Measurements from ENCODE around the gene EIF2S3. TPM values are rescaled to one million over a fixed set of nuclear protein-coding genes. Genes with fewer than 3 reads are reported as not detected.

The EIF2S3 gene
- total and polyA plus RNA-seq, 2 of the 13 experiments (the other 11 are each of a cell fraction or from before 2014, with no cell fraction given): 61.0 to 183 TPM

DNA sequence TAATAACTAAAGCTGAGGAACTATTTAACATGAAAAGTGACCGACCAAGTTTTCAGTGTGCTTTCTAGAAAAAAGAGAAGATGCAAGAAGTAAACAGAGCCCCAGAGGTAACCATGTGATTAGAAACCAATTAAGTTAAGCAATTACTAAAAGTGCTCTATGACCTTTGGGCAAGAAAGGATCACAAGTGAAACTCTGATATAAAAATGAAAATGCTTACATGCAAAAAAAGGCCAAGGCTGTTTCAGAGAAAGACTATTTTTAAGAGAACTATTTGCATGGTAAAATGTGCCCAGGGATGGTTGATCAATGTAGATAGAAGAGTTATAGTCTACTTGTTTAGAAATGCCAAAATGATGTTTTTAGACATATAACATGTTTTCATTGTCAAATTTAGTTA lies 49.7 kb upstream of the EIF2S3 start (continued):
- TF ChIP-seq, protein P1, sequence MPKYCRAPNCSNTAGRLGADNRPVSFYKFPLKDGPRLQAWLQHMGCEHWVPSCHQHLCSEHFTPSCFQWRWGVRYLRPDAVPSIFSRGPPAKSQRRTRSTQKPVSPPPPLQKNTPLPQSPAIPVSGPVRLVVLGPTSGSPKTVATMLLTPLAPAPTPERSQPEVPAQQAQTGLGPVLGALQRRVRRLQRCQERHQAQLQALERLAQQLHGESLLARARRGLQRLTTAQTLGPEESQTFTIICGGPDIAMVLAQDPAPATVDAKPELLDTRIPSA (CRISPR knock-in tag; IDR thresholded peaks at IDR 0.05; ENCODE audit: borderline replicate concordance): no peak

GRCh38 chrX:24005867-24006266 lies 48.9 kb upstream of the EIF2S3 start:
- TF ChIP-seq TOPORS (CRISPR knock-in tag; IDR thresholded peaks at IDR 0.05): no peak
- TF ChIP-seq EHMT2 (IDR thresholded peaks at IDR 0.05; ENCODE audit: borderline replicate concordance, low read depth, low read length): no peak
- no peak for TF ChIP-seq KDM4B (CRISPR knock-in tag; IDR thresholded peaks at IDR 0.05)
- no peak for TF ChIP-seq ZFP91 (CRISPR knock-in tag; IDR thresholded peaks at IDR 0.05; ENCODE audit: borderline replicate concordance)
- TF ChIP-seq ZNF883 (CRISPR knock-in tag; IDR thresholded peaks at IDR 0.05; ENCODE audit: not compliant biosample characterization): no peak
- TF ChIP-seq, protein P2, sequence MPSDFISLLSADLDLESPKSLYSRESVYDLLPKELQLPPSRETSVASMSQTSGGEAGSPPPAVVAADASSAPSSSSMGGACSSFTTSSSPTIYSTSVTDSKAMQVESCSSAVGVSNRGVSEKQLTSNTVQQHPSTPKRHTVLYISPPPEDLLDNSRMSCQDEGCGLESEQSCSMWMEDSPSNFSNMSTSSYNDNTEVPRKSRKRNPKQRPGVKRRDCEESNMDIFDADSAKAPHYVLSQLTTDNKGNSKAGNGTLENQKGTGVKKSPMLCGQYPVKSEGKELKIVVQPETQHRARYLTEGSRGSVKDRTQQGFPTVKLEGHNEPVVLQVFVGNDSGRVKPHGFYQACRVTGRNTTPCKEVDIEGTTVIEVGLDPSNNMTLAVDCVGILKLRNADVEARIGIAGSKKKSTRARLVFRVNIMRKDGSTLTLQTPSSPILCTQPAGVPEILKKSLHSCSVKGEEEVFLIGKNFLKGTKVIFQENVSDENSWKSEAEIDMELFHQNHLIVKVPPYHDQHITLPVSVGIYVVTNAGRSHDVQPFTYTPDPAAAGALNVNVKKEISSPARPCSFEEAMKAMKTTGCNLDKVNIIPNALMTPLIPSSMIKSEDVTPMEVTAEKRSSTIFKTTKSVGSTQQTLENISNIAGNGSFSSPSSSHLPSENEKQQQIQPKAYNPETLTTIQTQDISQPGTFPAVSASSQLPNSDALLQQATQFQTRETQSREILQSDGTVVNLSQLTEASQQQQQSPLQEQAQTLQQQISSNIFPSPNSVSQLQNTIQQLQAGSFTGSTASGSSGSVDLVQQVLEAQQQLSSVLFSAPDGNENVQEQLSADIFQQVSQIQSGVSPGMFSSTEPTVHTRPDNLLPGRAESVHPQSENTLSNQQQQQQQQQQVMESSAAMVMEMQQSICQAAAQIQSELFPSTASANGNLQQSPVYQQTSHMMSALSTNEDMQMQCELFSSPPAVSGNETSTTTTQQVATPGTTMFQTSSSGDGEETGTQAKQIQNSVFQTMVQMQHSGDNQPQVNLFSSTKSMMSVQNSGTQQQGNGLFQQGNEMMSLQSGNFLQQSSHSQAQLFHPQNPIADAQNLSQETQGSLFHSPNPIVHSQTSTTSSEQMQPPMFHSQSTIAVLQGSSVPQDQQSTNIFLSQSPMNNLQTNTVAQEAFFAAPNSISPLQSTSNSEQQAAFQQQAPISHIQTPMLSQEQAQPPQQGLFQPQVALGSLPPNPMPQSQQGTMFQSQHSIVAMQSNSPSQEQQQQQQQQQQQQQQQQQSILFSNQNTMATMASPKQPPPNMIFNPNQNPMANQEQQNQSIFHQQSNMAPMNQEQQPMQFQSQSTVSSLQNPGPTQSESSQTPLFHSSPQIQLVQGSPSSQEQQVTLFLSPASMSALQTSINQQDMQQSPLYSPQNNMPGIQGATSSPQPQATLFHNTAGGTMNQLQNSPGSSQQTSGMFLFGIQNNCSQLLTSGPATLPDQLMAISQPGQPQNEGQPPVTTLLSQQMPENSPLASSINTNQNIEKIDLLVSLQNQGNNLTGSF (CRISPR knock-in tag; IDR thresholded peaks at IDR 0.05): no peak
- Histone ChIP-seq H3K4me3 (replicated peaks in 1 of 3; ENCODE audit: insufficient read depth in 1 of 3, low read depth in 2 of 3, low read length in 3 of 3) (no peak overlapping the region), H3K4me1 (ENCODE audit: insufficient read depth, low read length) (no peaks in the 10 kb centered on the region), H3K79me2 (ENCODE audit: insufficient read depth, low read length) (peaks cover 16% of the 10 kb centered on the region), H2AFZ (ENCODE audit: low read length) (no peak overlapping the region), H3K27me3 (ENCODE audit: control insufficient read depth in 1 of 2, insufficient read depth in 2 of 2, low read length in 2 of 2) (no peaks in the 10 kb centered on the region), H3K27ac (ENCODE audit: extremely low read length, insufficient read depth, low read length) (no peak overlapping the region), H3K9me3 (ENCODE audit: low read length) (no peaks in the 10 kb centered on the region), H3K4me2 (ENCODE audit: low read depth, low read length) (no peak overlapping the region), H4K20me1 (ENCODE audit: insufficient read depth, low read length) (no peaks in the 10 kb centered on the region), H3K36me3 (replicated peaks in 1 of 2; ENCODE audit: control insufficient read depth in 1 of 2, insufficient read depth in 2 of 2, low read length in 2 of 2) (peaks cover 0 to 9% of the 10 kb centered on the region in 2 experiments; a peak in 2 of 5 replicates), H3K9ac (ENCODE audit: insufficient read depth, low read depth, low read length) (no peak overlapping the region)
- TSS peak; percentile 39 for BruUV-seq (replicated peaks)
- ATAC-seq (no peak), FAIRE-seq (no peak), DNase-seq (ENCODE audit: low spot score) (no peak)
- in situ Hi-C loops (cut with HindIII; ENCODE audit: extremely low pct_ligation_motif_present, low pct_unique_long_range_greater_than_20kb): no loop called here
- intact Hi-C loops (cut with micrococcal nuclease; ENCODE audit: unreplicated experiment): no loop called here
- CTCF ChIA-PET (ENCODE audit: low intra/inter-chr PET ratio, low total read pairs): no interaction called here
- WGBS (ENCODE audit: low lambda C conversion rate): 96% methylated on average over 9 of the region's 9 CpGs
- POLR2A ChIA-PET: no interaction called here
